22Rv1 (cell line): ENCODE measurements around the gene PTPRA.

Experiments used
- CTCF ChIP-seq: fragments of 450-650 bp; IDR thresholded peaks from 2 replicates; pipeline ENCODE4 v1.5.1; 2017; ENCODE audit warnings: mild to moderate bottlenecking
- ZFX ChIP-seq: fragments of 450-650 bp; IDR thresholded peaks from 2 replicates; pipeline ENCODE4 v1.6.1; 2017; ENCODE audit warnings: antibody characterized with exemption, borderline replicate concordance

GRCh38 chr20:3070725-3071124, 197.4 kb downstream of the PTPRA start:
- TF ChIP-seq CTCF (no peak), ZFX (no peak)
